CD4-positive, alpha-beta T cell treated with Interleukin-2 at 100 ng/mL for 4 hours (primary cell): ENCODE results near the gene IFITM1.
"Not testable (repeated sequence)": the region's sequence is repeated elsewhere in the genome, so short reads cannot be mapped to it uniquely, and the experiment has no call there.

Source experiments
- DNase-seq: peaks from one replicate; pipeline ENCODE4 v3.0.0-alpha.2; 2020; ENCODE audit warnings: low spot score

The IFITM1 gene

GRCh38 chr11:344836-345578, 31.2 kb downstream of the IFITM1 start:
- DNase-seq: no peak

GRCh38 chr11:346529-346928, 32.7 kb downstream of the IFITM1 start:
- no peak for DNase-seq

- not testable (repeated sequence) for DNase-seq
Observed at GRCh38 chr11:349270-349954, 35.6 kb downstream of the IFITM1 start.

- DNase-seq: not testable (repeated sequence)
Observed at GRCh38 chr11:350033-350722, 36.3 kb downstream of the IFITM1 start.

GRCh38 chr11:350723-351255, 36.9 kb downstream of the IFITM1 start:
- no peak for DNase-seq

GRCh38 chr11:351411-351810, 37.6 kb downstream of the IFITM1 start:
- DNase-seq: no peak

- no peak for DNase-seq
Observed at GRCh38 chr11:352456-353031, 38.7 kb downstream of the IFITM1 start.

GRCh38 chr11:353179-353873, 39.5 kb downstream of the IFITM1 start:
- no peak for DNase-seq

GRCh38 chr11:355581-356458, 42.0 kb downstream of the IFITM1 start:
- peak; percentile 83 for DNase-seq

- DNase-seq: no peak
Observed at GRCh38 chr11:356610-357009, 42.8 kb downstream of the IFITM1 start.

GRCh38 chr11:357582-357981, 43.7 kb downstream of the IFITM1 start:
- no peak for DNase-seq

- DNase-seq: no peak
Observed at GRCh38 chr11:358129-358800, 44.4 kb downstream of the IFITM1 start.

- peak; percentile 61 for DNase-seq
Observed at GRCh38 chr11:359181-359714, 45.4 kb downstream of the IFITM1 start.

- DNase-seq: no peak
Observed at GRCh38 chr11:360326-361280, 46.8 kb downstream of the IFITM1 start.

- DNase-seq: no peak
Observed at GRCh38 chr11:362642-363442, 49.0 kb downstream of the IFITM1 start.

GRCh38 chr11:363443-363805, 49.6 kb downstream of the IFITM1 start:
- DNase-seq: not testable (repeated sequence)

- peak; percentile 84 for DNase-seq
Observed at GRCh38 chr11:363948-364761, 50.3 kb downstream of the IFITM1 start.
